VCaP (cell line): Measurements from ENCODE around the gene NAGPA.

Experiments
- H3K27ac ChIP-seq: fragments of 450-650 bp; 2 replicates; pipeline ENCODE4 v1.5.1; 2017
- CTCF ChIP-seq: fragments of 450-650 bp; conservative IDR thresholded peaks from 2 replicates; pipeline ENCODE4 v1.5.1; 2017; ENCODE audit warnings: mild to moderate bottlenecking, moderate library complexity

NAGPA gene

GRCh38 chr16:4984174-4984990 is 49.4 kb downstream of the NAGPA start:
- H3K27ac ChIP-seq: no peak overlapping the region
- no peak for TF ChIP-seq CTCF

GRCh38 chr16:4982056-4982867 is 51.5 kb downstream of the NAGPA start:
- TF ChIP-seq CTCF: no peak
- H3K27ac ChIP-seq: no peak overlapping the region

- no peak overlapping the region for H3K27ac ChIP-seq
- TF ChIP-seq CTCF: no peak
These were observed 52.3 kb downstream of the NAGPA start for GRCh38 chr16:4981473-4981872.

- H3K27ac ChIP-seq: no peak overlapping the region
- TF ChIP-seq CTCF: no peak
These were observed 53.0 kb downstream of the NAGPA start for GRCh38 chr16:4980691-4981090.

- H3K27ac ChIP-seq: no peak overlapping the region
- TF ChIP-seq CTCF: no peak
These were observed 53.7 kb downstream of the NAGPA start for GRCh38 chr16:4979736-4980660.

GRCh38 chr16:4979164-4979563 is 54.6 kb downstream of the NAGPA start:
- H3K27ac ChIP-seq: no peak overlapping the region
- TF ChIP-seq CTCF: no peak
